A673 (cell line): Measurements from ENCODE around the gene ARHGAP26. TPM values are rescaled to one million over a fixed set of nuclear protein-coding genes. Genes with fewer than 3 reads are reported as not detected.

Source experiments
- BruUV-seq: library from RNA; stranded (reverse); fragments of 400-500 nt; replicated peaks from 2 replicates; lab custom pipeline; 2021; lab: Mats Ljungman, UMichigan
- CTCF ChIA-PET: fragments of 300-600 bp; sonication (Branson Sonifier 250); formaldehyde crosslinking; loops from one replicate; lab custom pipeline; 2022; ENCODE audit warnings: antibody characterized with exemption; lab: Charles Lee
- POLR2A ChIA-PET: fragments of 300-600 bp; sonication (Branson Sonifier 250); formaldehyde crosslinking; loops from one replicate; lab custom pipeline; 2022; ENCODE audit warnings: antibody characterized with exemption; ENCODE audit not compliant: low non-redundant PET; lab: Charles Lee
- DNase-seq: peaks from one replicate; pipeline ENCODE4 v3.0.0-alpha.2; 2015; ENCODE audit warnings: low spot score
- H3K27ac ChIP-seq: fragments of 200-600 bp; sonication (generic); 2 replicates; pipeline ENCODE4 v1.5.1; 2016; ENCODE audit warnings: mixed run types, low read depth, mild to moderate bottlenecking, mixed read lengths, antibody characterized with exemption, low read length; ENCODE audit not compliant: poor library complexity, severe bottlenecking
- H3K27me3 ChIP-seq: fragments of 200-600 bp; sonication (generic); replicated peaks from 2 replicates; pipeline ENCODE4 v1.6.1; 2017; ENCODE audit warnings: mixed run types, low read depth, mild to moderate bottlenecking, mixed read lengths, antibody characterized with exemption, low read length; ENCODE audit not compliant: insufficient read depth, poor library complexity
- H3K36me3 ChIP-seq: fragments of 200-600 bp; sonication (generic); 2 replicates; pipeline ENCODE4 v1.6.1; 2016; ENCODE audit warnings: mixed run types, mild to moderate bottlenecking, mixed read lengths, antibody characterized with exemption, low read length; ENCODE audit not compliant: insufficient read depth, poor library complexity, severe bottlenecking
- H3K4me1 ChIP-seq: fragments of 200-600 bp; sonication (generic); 2 replicates; pipeline ENCODE4 v1.6.1; 2017; ENCODE audit warnings: mixed run types, mild to moderate bottlenecking, mixed read lengths, antibody characterized with exemption, low read length; ENCODE audit not compliant: insufficient read depth, poor library complexity, severe bottlenecking
- H3K4me3 ChIP-seq: fragments of 200-600 bp; sonication (generic); 2 replicates; pipeline ENCODE4 v1.5.1; 2016; ENCODE audit warnings: low read depth, mixed run types, mild to moderate bottlenecking, mixed read lengths, low read length; ENCODE audit not compliant: poor library complexity, severe bottlenecking
- H3K9me3 ChIP-seq: fragments of 200-600 bp; sonication (generic); 2 replicates; pipeline ENCODE4 v1.6.1; 2016; ENCODE audit warnings: mixed run types, low read depth, mild to moderate bottlenecking, mixed read lengths, antibody characterized with exemption, low read length; ENCODE audit not compliant: poor library complexity, severe bottlenecking
- CTCF ChIP-seq: fragments of 300-800, 200-600 bp; sonication (generic); conservative IDR thresholded peaks from 2 replicates; pipeline ENCODE4 v1.5.1; 2017; ENCODE audit warnings: low read depth, mild to moderate bottlenecking, antibody characterized with exemption, low read length, moderate library complexity, mixed read lengths
- EZH2 ChIP-seq: fragments of 200-600 bp; sonication (generic); IDR thresholded peaks from 2 replicates; pipeline ENCODE4 v1.6.1; 2017; ENCODE audit warnings: borderline replicate concordance, low read depth, mild to moderate bottlenecking, mixed read lengths, antibody characterized with exemption, low read length; ENCODE audit not compliant: poor library complexity, severe bottlenecking
- intact Hi-C: fragments of 100-400 bp; cut with micrococcal nuclease; formaldehyde crosslinking; loops from one replicate; pipeline ENCODE4 v1.10.0; 2022; ENCODE audit not compliant: unreplicated experiment
- total RNA-seq: library from RNA; stranded (reverse); gene quantifications from 2 replicates; pipeline ENCODE4 v1.2.3, GENCODE V29; 2021

Gene ARHGAP26
- total RNA-seq, 1 experiment from 2014 or later, result 25.5 TPM

GRCh38 chr5:143066556-143067281 lies 296.5 kb downstream of the ARHGAP26 start:
- intact Hi-C loops, result no loop called here
- H3K9me3 ChIP-seq, result peaks cover 5% of the 10 kb centered on the region
- peak; percentile 45 for DNase-seq
- H3K4me1 ChIP-seq, result peaks cover 52% of the 10 kb centered on the region
- H3K27me3 ChIP-seq, result no peaks in the 10 kb centered on the region
- TF ChIP-seq CTCF (no peak), EZH2 (no peak)
- H3K36me3 ChIP-seq, result no peaks in the 10 kb centered on the region
- POLR2A ChIA-PET, result no interaction called here
- no peak overlapping the region for H3K4me3 ChIP-seq
- CTCF ChIA-PET, result interaction anchor here (0.6 kb wide), 2 partner anchors 143 to 353 kb away, joined by 6 to 7 read pairs; no protein-coding TSS in a partner anchor
- peak overlapping the region; percentile 63 for H3K27ac ChIP-seq
- BruUV-seq, result no TSS peak

- ChIA-PET CTCF (no interaction called here), POLR2A (no interaction called here)
- no peak overlapping the region for H3K27ac ChIP-seq
- TF ChIP-seq EZH2 (no peak), CTCF (no peak)
- no peaks in the 10 kb centered on the region for H3K36me3 ChIP-seq
- intact Hi-C loops, result no loop called here
- peaks cover 43% of the 10 kb centered on the region for H3K4me1 ChIP-seq
- no peaks in the 10 kb centered on the region for H3K27me3 ChIP-seq
- no peak for DNase-seq
- BruUV-seq, result no TSS peak
- no peak overlapping the region for H3K4me3 ChIP-seq
- H3K9me3 ChIP-seq, result peaks cover 5% of the 10 kb centered on the region
Observed at GRCh38 chr5:143068712-143069111, 298.5 kb downstream of the ARHGAP26 start.

- H3K4me1 ChIP-seq, result peaks cover 11% of the 10 kb centered on the region
- peaks cover 5% of the 10 kb centered on the region for H3K9me3 ChIP-seq
- TF ChIP-seq EZH2 (no peak), CTCF (no peak)
- no peak overlapping the region for H3K27ac ChIP-seq
- no TSS peak for BruUV-seq
- ChIA-PET CTCF (no interaction called here), POLR2A (no interaction called here)
- no peaks in the 10 kb centered on the region for H3K36me3 ChIP-seq
- no peaks in the 10 kb centered on the region for H3K27me3 ChIP-seq
- no peak for DNase-seq
- intact Hi-C loops, result no loop called here
- no peak overlapping the region for H3K4me3 ChIP-seq
Observed at GRCh38 chr5:143071927-143072326, 301.8 kb downstream of the ARHGAP26 start.
